GM21825 (cell line): ENCODE measurements around the gene ATRX.
"Not testable (repeated sequence)": the region's sequence is repeated elsewhere in the genome, so short reads cannot be mapped to it uniquely, and the experiment has no call there.

Source experiments
- ATAC-seq: cut with Tn5 transposase; IDR thresholded peaks from one replicate; pipeline ENCODE4 v1.9.1; 2021; ENCODE audit warnings: mild to moderate bottlenecking, moderate library complexity; ENCODE audit not compliant: unreplicated experiment

ATRX gene

GRCh38 chrX:77500164-77500563, 285.9 kb downstream of the ATRX start:
- not testable (repeated sequence) for ATAC-seq

GRCh38 chrX:77493677-77494553, 292.1 kb downstream of the ATRX start:
- no peak for ATAC-seq

GRCh38 chrX:77484045-77484444, 302.0 kb downstream of the ATRX start:
- no peak for ATAC-seq

DNA sequence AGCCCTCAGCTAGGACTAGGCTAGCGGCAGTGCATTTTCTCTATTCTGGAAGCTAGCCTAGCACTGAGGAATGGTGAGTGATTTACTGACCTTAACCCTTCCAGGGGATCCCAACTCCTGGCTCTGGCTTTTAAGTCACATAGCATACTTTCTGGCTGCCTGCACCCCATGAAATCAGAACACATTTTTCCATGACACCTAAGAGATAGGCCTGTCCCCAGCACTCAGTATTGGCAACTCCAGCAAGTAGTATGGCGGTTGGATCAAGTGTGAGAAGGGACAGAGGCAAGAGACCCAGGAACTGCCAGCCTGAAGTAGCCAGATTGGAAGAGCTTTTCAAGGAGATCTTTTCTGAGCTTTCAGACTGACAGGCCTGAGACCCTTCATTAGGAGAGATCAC, 330.6 kb downstream of the ATRX start:
- ATAC-seq, result no peak
